ENCODE measurements around the gene CMTM5.

DNA sequence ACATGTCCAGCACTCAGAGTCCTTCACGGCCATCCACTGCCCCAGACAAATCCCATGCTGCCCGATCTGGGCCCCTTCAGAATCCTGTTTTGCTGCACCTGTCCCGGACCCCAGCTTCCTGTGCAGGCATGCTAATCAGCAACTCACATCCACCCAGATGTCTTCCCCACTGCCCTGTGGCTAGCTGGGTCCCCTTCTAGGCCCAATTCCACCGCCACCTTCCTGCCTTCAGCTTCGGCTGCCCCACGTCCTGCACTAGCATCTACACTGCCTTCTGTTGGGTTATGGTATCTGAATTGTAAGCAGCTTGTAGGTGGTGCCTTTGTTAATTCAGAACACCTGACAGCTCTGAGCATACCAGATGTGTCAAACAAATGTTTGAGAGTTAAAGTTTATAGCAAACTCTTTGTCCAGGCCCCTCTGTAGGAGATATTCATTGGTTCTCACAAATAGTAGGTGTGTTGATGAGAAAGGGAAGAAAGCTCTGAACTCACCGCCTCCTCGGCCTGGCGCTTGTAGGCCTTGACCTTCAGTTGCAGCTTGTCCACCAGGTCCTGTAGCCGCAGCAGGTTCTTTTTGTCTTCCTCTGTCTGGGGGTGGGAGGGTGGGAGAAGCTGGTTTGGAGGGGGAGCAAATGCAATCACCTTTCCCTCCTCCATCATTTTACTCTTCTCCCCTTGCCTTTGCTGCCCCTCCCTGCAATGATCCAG lies 6.0 kb downstream of the CMTM5 start:
- TF ChIP-seq, protein P1, sequence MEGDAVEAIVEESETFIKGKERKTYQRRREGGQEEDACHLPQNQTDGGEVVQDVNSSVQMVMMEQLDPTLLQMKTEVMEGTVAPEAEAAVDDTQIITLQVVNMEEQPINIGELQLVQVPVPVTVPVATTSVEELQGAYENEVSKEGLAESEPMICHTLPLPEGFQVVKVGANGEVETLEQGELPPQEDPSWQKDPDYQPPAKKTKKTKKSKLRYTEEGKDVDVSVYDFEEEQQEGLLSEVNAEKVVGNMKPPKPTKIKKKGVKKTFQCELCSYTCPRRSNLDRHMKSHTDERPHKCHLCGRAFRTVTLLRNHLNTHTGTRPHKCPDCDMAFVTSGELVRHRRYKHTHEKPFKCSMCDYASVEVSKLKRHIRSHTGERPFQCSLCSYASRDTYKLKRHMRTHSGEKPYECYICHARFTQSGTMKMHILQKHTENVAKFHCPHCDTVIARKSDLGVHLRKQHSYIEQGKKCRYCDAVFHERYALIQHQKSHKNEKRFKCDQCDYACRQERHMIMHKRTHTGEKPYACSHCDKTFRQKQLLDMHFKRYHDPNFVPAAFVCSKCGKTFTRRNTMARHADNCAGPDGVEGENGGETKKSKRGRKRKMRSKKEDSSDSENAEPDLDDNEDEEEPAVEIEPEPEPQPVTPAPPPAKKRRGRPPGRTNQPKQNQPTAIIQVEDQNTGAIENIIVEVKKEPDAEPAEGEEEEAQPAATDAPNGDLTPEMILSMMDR (IDR thresholded peaks at IDR 0.05): no peak
- TF ChIP-seq EZH2 (IDR thresholded peaks at IDR 0.05): no peak
